ENCODE results near the gene TNNI2. TPM values are rescaled to one million over a fixed set of nuclear protein-coding genes. Genes with fewer than 3 reads are reported as not detected.

TNNI2 gene
- polyA plus RNA-seq, 1 donor (not counting 4 experiments of a cell fraction or from before 2014, with no cell fraction given) = 10.7 TPM

DNA sequence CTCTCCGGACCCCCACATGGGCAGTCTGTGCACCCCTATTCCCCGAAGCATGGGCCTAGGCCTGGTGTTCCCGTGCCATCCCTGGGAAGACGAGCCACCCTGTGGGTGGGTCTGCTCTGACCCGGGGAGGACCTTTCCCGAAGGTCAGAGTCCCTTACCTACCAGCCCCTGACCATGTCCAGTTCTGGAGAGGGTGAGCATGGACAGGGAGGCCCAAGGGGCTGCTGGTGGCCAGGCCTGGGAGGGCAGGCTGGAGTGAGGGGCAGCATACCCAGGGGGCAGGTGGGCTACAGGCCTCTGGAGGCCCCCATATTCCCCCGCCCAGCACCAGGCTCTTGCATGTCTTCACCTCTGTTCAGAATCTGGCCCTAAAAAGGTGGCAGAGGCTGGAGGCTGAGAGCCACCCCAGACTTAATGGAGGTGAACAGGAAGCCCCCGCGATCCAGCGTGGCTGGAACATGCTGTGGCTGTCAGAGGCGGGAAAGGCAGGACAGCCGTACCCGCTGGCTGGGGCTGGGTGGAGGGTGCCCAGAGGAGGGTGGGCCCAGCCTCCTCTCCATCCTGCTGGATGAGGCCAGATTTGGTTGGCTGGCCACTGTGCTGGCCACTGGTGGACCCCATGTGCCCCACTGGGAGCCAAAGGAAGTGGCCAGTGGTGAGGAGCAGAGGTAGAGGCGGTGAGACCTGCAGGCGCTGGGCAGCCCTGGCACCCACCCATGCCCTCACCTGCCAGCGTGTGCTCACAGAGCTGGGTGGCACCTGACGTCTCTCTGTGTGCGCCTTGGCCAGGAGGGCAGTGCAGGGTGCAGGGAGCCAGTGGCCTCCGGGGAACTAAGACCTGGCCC, 15.2 kb upstream of the TNNI2 start:
- dilution Hi-C loops (cut with MboI; ENCODE audit: extremely low pct_ligation_motif_present, low sequenced_read_pairs) = no loop called here
- Histone ChIP-seq H3K4me2 (ENCODE audit: control insufficient read depth, extremely low read depth, insufficient read depth, low read depth, low read length) (no peak overlapping the region), H3K27me3 (ENCODE audit: control insufficient read depth, extremely low read depth, insufficient read depth, low read length) (no peaks in the 10 kb centered on the region), H2AFZ (ENCODE audit: control insufficient read depth, low read length) (no peak overlapping the region), H3K79me2 (ENCODE audit: control insufficient read depth, insufficient read depth, low read length) (no peaks in the 10 kb centered on the region), H4K20me1 (ENCODE audit: control insufficient read depth, extremely low read depth, insufficient read depth, low read length) (no peaks in the 10 kb centered on the region), H3K4me3 (ENCODE audit: control insufficient read depth in 2 of 3, extremely low read depth in 1 of 3, insufficient read depth in 2 of 3, low read depth in 1 of 3, low read length in 3 of 3) (no peak overlapping the region), H3K27ac (ENCODE audit: control insufficient read depth, insufficient read depth, low read length) (no peak overlapping the region), H3K4me1 (ENCODE audit: control insufficient read depth, extremely low read depth, insufficient read depth, low read length) (peaks cover 41% of the 10 kb centered on the region), H3K9me1 (ENCODE audit: control insufficient read depth, extremely low read depth, insufficient read depth, low read length) (no peaks in the 10 kb centered on the region), H3K9me3 (ENCODE audit: control insufficient read depth, low read depth, low read length) (peaks cover 6% of the 10 kb centered on the region), H3K9ac (ENCODE audit: control insufficient read depth, extremely low read depth, insufficient read depth, low read length) (no peak overlapping the region), H3K36me3 (ENCODE audit: control insufficient read depth in 2 of 2, extremely low read depth in 1 of 2, insufficient read depth in 2 of 2, low read length in 2 of 2) (no peaks in the 10 kb centered on the region)
- DNase-seq (ENCODE audit: low read depth, low spot score) (no peak), FAIRE-seq (no peak)
- no peak for TF ChIP-seq EZH2 (IDR thresholded peaks at IDR 0.05; ENCODE audit: low read length)
- TF ChIP-seq, protein P1, sequence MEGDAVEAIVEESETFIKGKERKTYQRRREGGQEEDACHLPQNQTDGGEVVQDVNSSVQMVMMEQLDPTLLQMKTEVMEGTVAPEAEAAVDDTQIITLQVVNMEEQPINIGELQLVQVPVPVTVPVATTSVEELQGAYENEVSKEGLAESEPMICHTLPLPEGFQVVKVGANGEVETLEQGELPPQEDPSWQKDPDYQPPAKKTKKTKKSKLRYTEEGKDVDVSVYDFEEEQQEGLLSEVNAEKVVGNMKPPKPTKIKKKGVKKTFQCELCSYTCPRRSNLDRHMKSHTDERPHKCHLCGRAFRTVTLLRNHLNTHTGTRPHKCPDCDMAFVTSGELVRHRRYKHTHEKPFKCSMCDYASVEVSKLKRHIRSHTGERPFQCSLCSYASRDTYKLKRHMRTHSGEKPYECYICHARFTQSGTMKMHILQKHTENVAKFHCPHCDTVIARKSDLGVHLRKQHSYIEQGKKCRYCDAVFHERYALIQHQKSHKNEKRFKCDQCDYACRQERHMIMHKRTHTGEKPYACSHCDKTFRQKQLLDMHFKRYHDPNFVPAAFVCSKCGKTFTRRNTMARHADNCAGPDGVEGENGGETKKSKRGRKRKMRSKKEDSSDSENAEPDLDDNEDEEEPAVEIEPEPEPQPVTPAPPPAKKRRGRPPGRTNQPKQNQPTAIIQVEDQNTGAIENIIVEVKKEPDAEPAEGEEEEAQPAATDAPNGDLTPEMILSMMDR (optimal IDR thresholded peaks at IDR 0.05 in 1 of 3, IDR thresholded peaks at IDR 0.05 in 1 of 3, conservative IDR thresholded peaks at IDR 0.05 in 1 of 3; ENCODE audit: extremely low read depth in 1 of 3, insufficient read depth in 2 of 3, low read length in 3 of 3) = no peak

DNA sequence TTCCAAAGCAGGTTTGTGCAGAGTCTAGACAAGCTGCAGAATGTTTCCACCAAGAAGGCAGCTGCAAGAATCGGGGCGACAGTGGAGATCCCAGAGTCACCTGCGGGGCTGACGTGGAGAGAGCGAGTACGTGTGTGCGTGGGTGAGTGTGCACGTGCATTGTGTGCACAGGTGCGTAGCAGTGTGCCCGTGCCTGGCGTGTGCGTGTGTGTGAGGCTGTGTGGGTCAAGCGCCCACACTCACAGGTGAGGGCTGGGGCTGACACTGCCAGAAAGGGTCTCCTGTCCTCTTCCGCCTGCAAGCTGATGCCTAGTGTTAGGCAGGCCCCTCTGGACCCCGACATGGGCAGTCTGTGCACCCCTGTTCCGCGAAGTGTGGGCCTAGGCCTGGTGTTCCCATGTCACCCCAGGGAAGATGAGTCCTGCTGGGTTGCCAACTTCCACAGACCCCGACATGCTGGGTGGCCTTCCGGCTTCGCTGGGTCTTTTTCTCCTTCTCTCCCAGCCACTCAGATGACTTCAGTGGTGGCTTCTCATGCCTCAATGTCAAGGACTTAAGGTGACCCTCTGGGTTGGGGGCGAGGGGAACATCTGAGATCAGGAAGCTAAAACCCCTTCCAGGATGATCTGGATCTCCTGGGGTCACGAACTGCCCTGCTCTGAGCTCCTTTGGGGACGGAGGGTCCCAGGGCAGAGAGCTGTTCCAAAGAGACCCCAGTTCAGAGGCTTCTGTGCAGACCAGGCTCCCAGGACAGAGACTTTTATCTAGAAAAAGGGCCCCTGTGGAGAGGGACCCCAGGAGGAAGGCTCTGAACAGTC, 14.4 kb upstream of the TNNI2 start:
- no peak overlapping the region for H3K4me2 ChIP-seq (ENCODE audit: control insufficient read depth, extremely low read depth, insufficient read depth, low read depth, low read length)
- H3K4me1 ChIP-seq (ENCODE audit: control insufficient read depth, extremely low read depth, insufficient read depth, low read length) = peaks cover 49% of the 10 kb centered on the region
- TF ChIP-seq EZH2 (IDR thresholded peaks at IDR 0.05; ENCODE audit: low read length) = no peak
- H4K20me1 ChIP-seq (ENCODE audit: control insufficient read depth, extremely low read depth, insufficient read depth, low read length) = no peaks in the 10 kb centered on the region
- H3K4me3 ChIP-seq (ENCODE audit: control insufficient read depth in 2 of 3, extremely low read depth in 1 of 3, insufficient read depth in 2 of 3, low read depth in 1 of 3, low read length in 3 of 3) = no peak overlapping the region
- H2AFZ ChIP-seq (ENCODE audit: control insufficient read depth, low read length) = no peak overlapping the region
- H3K9me3 ChIP-seq (ENCODE audit: control insufficient read depth, low read depth, low read length) = no peaks in the 10 kb centered on the region
- H3K9me1 ChIP-seq (ENCODE audit: control insufficient read depth, extremely low read depth, insufficient read depth, low read length) = no peaks in the 10 kb centered on the region
- dilution Hi-C loops (cut with MboI; ENCODE audit: extremely low pct_ligation_motif_present, low sequenced_read_pairs) = no loop called here
- no peak for DNase-seq (ENCODE audit: low read depth, low spot score)
- H3K9ac ChIP-seq (ENCODE audit: control insufficient read depth, extremely low read depth, insufficient read depth, low read length) = no peak overlapping the region
- no peak for FAIRE-seq
- H3K36me3 ChIP-seq (ENCODE audit: control insufficient read depth in 2 of 2, extremely low read depth in 1 of 2, insufficient read depth in 2 of 2, low read length in 2 of 2) = no peaks in the 10 kb centered on the region
- H3K79me2 ChIP-seq (ENCODE audit: control insufficient read depth, insufficient read depth, low read length) = no peaks in the 10 kb centered on the region
- no peak overlapping the region for H3K27ac ChIP-seq (ENCODE audit: control insufficient read depth, insufficient read depth, low read length)
- H3K27me3 ChIP-seq (ENCODE audit: control insufficient read depth, extremely low read depth, insufficient read depth, low read length) = no peaks in the 10 kb centered on the region
